ENCODE results near the gene FBXL7. TPM values are rescaled to one million over a fixed set of nuclear protein-coding genes. Genes with fewer than 3 reads are reported as not detected.

Gene FBXL7
- total and polyA plus RNA-seq, 2 donors (not counting 3 experiments of a cell fraction or from before 2014, with no cell fraction given): 23.5 to 32.2 TPM

- Histone ChIP-seq H3K9ac (replicated peaks; ENCODE audit: extremely low read depth, insufficient read depth, low read length) (peak overlapping the region; percentile 35), H2AFZ (ENCODE audit: low read depth, low read length) (peak overlapping the region; percentile 44), H3K79me2 (ENCODE audit: control insufficient read depth, insufficient read depth, low read length) (no peaks in the 10 kb centered on the region), H3K36me3 (ENCODE audit: control insufficient read depth in 2 of 2, extremely low read depth in 1 of 2, insufficient read depth in 2 of 2, low read length in 2 of 2) (no peaks in the 10 kb centered on the region), H3K27me3 (ENCODE audit: control insufficient read depth in 2 of 2, insufficient read depth in 2 of 2, low read length in 2 of 2) (no peaks in the 10 kb centered on the region), H3K9me1 (replicated peaks; ENCODE audit: control insufficient read depth, extremely low read depth, insufficient read depth, low read length) (no peaks in the 10 kb centered on the region), H3K4me2 (ENCODE audit: insufficient read depth, low read length) (peak overlapping the region; percentile 67), H3K27ac (ENCODE audit: insufficient read depth, low read depth, low read length) (peak overlapping the region; percentile 59), H3K4me1 (ENCODE audit: control insufficient read depth, extremely low read depth, insufficient read depth, low read length) (peaks cover 10% of the 10 kb centered on the region), H3K9me3 (replicated peaks; ENCODE audit: control insufficient read depth, insufficient read depth, low read length) (no peaks in the 10 kb centered on the region), H4K20me1 (replicated peaks; ENCODE audit: control insufficient read depth, extremely low read depth, insufficient read depth, low read length) (no peaks in the 10 kb centered on the region), H3K4me3 (replicated peaks in 1 of 3; ENCODE audit: insufficient read depth in 1 of 3, low read depth in 1 of 3, low read length in 3 of 3) (no peak overlapping the region)
- FAIRE-seq (peak; percentile 88), DNase-seq (ENCODE audit: low read depth, low spot score) (peak; percentile 66)
- no TSS peak for BruUV-seq (replicated peaks)
- CTCF ChIA-PET: interaction anchor here (1.0 to 1.3 kb wide), 2 partner anchors 10 to 14 kb away, joined by 3 to 7 read pairs; no protein-coding TSS in a partner anchor
- dilution Hi-C loops (cut with MboI; ENCODE audit: extremely low pct_ligation_motif_present, low sequenced_read_pairs): no loop called here
- POLR2A ChIA-PET: no interaction called here
- intact Hi-C loops (cut with micrococcal nuclease): no loop called here
- TF ChIP-seq POLR2A (IDR thresholded peaks at IDR 0.05; ENCODE audit: low read depth, low read length) (no peak), POLR2AphosphoS5 (IDR thresholded peaks at IDR 0.05; ENCODE audit: insufficient read depth, low read depth, low read length) (no peak), JUN (IDR thresholded peaks at IDR 0.05; ENCODE audit: borderline replicate concordance, insufficient read depth, insufficient read length, low read depth) (no peak), MYC (IDR thresholded peaks at IDR 0.05; ENCODE audit: low read depth, low read length) (no peak), EZH2 (IDR thresholded peaks at IDR 0.05; ENCODE audit: borderline replicate concordance, low read depth, low read length, severe bottlenecking) (no peak), FOS (IDR thresholded peaks at IDR 0.05; ENCODE audit: borderline replicate concordance, insufficient read depth, low read length) (no peak), GATA2 (IDR thresholded peaks at IDR 0.05; ENCODE audit: insufficient read depth, insufficient read length, low read depth, low read length) (no peak), MAX (IDR thresholded peaks at IDR 0.05; ENCODE audit: insufficient read depth, insufficient read length) (no peak)
- TF ChIP-seq, protein P1, sequence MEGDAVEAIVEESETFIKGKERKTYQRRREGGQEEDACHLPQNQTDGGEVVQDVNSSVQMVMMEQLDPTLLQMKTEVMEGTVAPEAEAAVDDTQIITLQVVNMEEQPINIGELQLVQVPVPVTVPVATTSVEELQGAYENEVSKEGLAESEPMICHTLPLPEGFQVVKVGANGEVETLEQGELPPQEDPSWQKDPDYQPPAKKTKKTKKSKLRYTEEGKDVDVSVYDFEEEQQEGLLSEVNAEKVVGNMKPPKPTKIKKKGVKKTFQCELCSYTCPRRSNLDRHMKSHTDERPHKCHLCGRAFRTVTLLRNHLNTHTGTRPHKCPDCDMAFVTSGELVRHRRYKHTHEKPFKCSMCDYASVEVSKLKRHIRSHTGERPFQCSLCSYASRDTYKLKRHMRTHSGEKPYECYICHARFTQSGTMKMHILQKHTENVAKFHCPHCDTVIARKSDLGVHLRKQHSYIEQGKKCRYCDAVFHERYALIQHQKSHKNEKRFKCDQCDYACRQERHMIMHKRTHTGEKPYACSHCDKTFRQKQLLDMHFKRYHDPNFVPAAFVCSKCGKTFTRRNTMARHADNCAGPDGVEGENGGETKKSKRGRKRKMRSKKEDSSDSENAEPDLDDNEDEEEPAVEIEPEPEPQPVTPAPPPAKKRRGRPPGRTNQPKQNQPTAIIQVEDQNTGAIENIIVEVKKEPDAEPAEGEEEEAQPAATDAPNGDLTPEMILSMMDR (IDR thresholded peaks at IDR 0.05; ENCODE audit: extremely low read depth in 1 of 2, insufficient read depth in 1 of 2, low read depth in 1 of 2, low read length in 2 of 2): no peak
These were observed 106.2 kb downstream of the FBXL7 start for GRCh38 chr5:15606197-15606596.

All from endothelial cell of umbilical vein (primary cell).